ENCODE data around the gene SLC52A1.
A peak's percentile ranks its signal among the peaks of the same experiment; 100 is the strongest.

SLC52A1 gene

GRCh38 chr17:4998732-4999429, 36.3 kb downstream of the SLC52A1 start:
- TF ChIP-seq POLR2AphosphoS5 (IDR thresholded peaks at IDR 0.05; ENCODE audit: low read depth, low read length), result no peak
- peak; percentile 39 for TF ChIP-seq FOXP2 (optimal IDR thresholded peaks at IDR 0.05; ENCODE audit: borderline replicate concordance, extremely low read depth, extremely low read length, insufficient read depth)

GRCh38 chr17:4998027-4998731, 37.0 kb downstream of the SLC52A1 start:
- TF ChIP-seq FOXP2 (optimal IDR thresholded peaks at IDR 0.05; ENCODE audit: borderline replicate concordance, extremely low read depth, extremely low read length, insufficient read depth), result no peak
- no peak for TF ChIP-seq SIN3A (IDR thresholded peaks at IDR 0.05; ENCODE audit: borderline replicate concordance, insufficient read depth, low read length)
- TF ChIP-seq REST (IDR thresholded peaks at IDR 0.05; ENCODE audit: insufficient read depth in 1 of 2, low read depth in 2 of 2, low read length in 2 of 2), result no peak
- TF ChIP-seq POLR2AphosphoS5 (IDR thresholded peaks at IDR 0.05; ENCODE audit: low read depth, low read length), result no peak
- TF ChIP-seq TAF1 (IDR thresholded peaks at IDR 0.05; ENCODE audit: borderline replicate concordance, insufficient read depth, low read length), result no peak

- TF ChIP-seq REST (IDR thresholded peaks at IDR 0.05; ENCODE audit: insufficient read depth in 1 of 2, low read depth in 2 of 2, low read length in 2 of 2), result no peak
- peak; percentile 71 for TF ChIP-seq POLR2AphosphoS5 (IDR thresholded peaks at IDR 0.05; ENCODE audit: low read depth, low read length)
Measured at GRCh38 chr17:4997302-4998026, 37.8 kb downstream of the SLC52A1 start, which contains the start of the genes INCA1 and KIF1C. Gene INCA1, minus strand, starts transcription at chr17:4997522. Its CDS starts 3,085 bp downstream, at chr17:4994437. Gene KIF1C, plus strand, starts transcription at chr17:4997950. Its CDS starts 2,297 bp downstream, at chr17:5000247.

GRCh38 chr17:4994081-4994595, 41.1 kb downstream of the SLC52A1 start:
- TF ChIP-seq SIN3A (IDR thresholded peaks at IDR 0.05; ENCODE audit: borderline replicate concordance, insufficient read depth, low read length), result no peak
- no peak for TF ChIP-seq REST (IDR thresholded peaks at IDR 0.05; ENCODE audit: insufficient read depth in 1 of 2, low read depth in 2 of 2, low read length in 2 of 2)
- TF ChIP-seq POLR2AphosphoS5 (IDR thresholded peaks at IDR 0.05; ENCODE audit: low read depth, low read length), result no peak
- no peak for TF ChIP-seq FOXP2 (optimal IDR thresholded peaks at IDR 0.05; ENCODE audit: borderline replicate concordance, extremely low read depth, extremely low read length, insufficient read depth)
- no peak for TF ChIP-seq TAF1 (IDR thresholded peaks at IDR 0.05; ENCODE audit: borderline replicate concordance, insufficient read depth, low read length)

GRCh38 chr17:4987767-4988567, 47.3 kb downstream of the SLC52A1 start:
- TF ChIP-seq POLR2AphosphoS5 (IDR thresholded peaks at IDR 0.05; ENCODE audit: low read depth, low read length) (no peak), TAF1 (IDR thresholded peaks at IDR 0.05; ENCODE audit: borderline replicate concordance, insufficient read depth, low read length) (no peak), REST (IDR thresholded peaks at IDR 0.05; ENCODE audit: insufficient read depth in 1 of 2, low read depth in 2 of 2, low read length in 2 of 2) (no peak)
